ENCODE measurements around the gene DUS3L.

DUS3L gene

DNA sequence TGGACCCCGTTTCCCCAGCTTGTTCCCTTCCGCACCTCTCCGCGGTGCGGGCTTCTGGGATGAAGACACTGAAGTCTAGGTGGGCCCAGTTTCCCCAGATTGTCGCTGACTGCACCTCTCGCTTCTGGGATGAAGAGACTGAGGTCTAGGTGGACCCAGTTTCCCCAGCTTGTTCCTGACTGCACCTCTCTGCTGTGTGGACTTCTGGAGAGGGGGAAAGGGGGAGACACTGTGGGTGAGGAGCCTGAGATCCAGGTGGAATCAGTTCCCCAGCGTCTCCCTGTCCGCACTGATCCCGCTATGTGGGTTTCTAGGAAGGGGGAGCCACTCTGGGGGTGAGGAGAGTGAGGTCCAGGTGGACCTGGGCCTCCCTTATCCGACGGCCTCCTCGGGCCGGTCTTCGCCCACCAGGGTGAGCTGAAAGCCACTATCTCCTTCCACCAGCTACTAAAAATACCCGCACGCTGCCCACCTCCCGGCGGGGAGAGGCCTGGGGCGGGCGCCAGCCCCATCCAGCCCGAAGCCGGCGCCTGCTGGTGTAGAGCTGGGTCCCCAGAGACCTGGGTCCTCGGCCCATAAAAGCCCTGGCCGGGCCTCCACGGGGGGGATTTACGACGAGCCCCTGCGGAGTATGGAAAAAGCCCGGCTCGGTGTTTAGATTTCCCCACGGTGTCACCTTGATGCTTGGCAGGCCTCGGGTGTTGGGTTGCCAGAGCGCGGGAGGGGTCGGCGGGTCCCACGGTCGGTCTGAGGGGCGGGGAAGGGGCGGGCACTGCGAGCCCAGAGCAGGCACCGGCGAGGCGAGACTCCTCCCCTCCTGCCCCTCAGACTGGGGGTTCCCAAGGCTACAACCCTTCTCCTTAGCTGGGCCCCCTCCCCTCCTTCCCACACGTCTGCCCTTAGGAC lies 38.0 kb upstream of the DUS3L start:
- Histone ChIP-seq H3K36me3 (ENCODE audit: control insufficient read depth, insufficient read depth, low read length) (no peaks in the 10 kb centered on the region), H3K9me3 (ENCODE audit: control insufficient read depth, low read length) (no peaks in the 10 kb centered on the region), H3K4me1 (ENCODE audit: control insufficient read depth, insufficient read depth, low read length, poor library complexity, severe bottlenecking) (peaks cover 12% of the 10 kb centered on the region), H3K27ac (ENCODE audit: insufficient read depth, low read length, poor library complexity, severe bottlenecking) (peak overlapping the region; percentile 65), H3K4me3 (ENCODE audit: insufficient read depth, low read depth, low read length, poor library complexity, severe bottlenecking) (peak overlapping the region; percentile 42), H3K27me3 (replicated peaks; ENCODE audit: control insufficient read depth, insufficient read depth, low read length, poor library complexity, severe bottlenecking) (no peaks in the 10 kb centered on the region)
- peak in 1 of 3 donors; percentile 2 for DNase-seq

DNA sequence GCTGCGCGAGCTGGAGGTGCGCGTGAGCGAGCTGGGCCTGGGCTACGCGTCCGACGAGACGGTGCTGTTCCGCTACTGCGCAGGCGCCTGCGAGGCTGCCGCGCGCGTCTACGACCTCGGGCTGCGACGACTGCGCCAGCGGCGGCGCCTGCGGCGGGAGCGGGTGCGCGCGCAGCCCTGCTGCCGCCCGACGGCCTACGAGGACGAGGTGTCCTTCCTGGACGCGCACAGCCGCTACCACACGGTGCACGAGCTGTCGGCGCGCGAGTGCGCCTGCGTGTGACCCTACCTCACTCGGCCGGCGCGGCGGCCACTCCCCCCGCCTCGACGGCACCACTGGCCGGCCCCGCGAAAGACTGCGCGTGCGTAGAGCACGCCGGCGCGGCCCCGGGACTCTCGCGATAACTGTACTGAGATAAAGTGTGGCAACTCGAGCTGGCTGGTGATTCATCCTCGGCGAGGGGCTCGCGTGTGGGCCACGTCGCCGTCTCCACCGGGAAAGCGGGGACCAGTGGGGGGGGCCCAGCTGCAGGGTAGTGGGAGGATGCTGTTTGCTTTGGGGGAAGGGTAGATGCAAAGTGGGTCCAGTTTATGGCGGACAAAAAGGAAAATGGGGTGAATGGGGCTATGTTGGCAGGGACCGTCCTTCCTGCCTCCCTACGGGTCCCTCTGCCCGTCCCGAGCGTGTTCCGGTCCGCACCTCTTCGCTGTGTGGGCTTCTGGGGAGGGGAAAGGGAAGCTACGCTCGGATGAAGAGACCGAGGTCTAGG lies 37.1 kb upstream of the DUS3L start:
- Histone ChIP-seq H3K36me3 (ENCODE audit: control insufficient read depth, insufficient read depth, low read length) (no peaks in the 10 kb centered on the region), H3K27ac (ENCODE audit: insufficient read depth, low read length, poor library complexity, severe bottlenecking) (peak overlapping the region; percentile 65), H3K27me3 (replicated peaks; ENCODE audit: control insufficient read depth, insufficient read depth, low read length, poor library complexity, severe bottlenecking) (no peaks in the 10 kb centered on the region), H3K4me3 (ENCODE audit: insufficient read depth, low read depth, low read length, poor library complexity, severe bottlenecking) (peak overlapping the region; percentile 42), H3K9me3 (ENCODE audit: control insufficient read depth, low read length) (no peaks in the 10 kb centered on the region), H3K4me1 (ENCODE audit: control insufficient read depth, insufficient read depth, low read length, poor library complexity, severe bottlenecking) (peaks cover 12% of the 10 kb centered on the region)
- DNase-seq: peak; percentile 86 to 88 (median 88)

- no peak overlapping the region for H3K27ac ChIP-seq (ENCODE audit: insufficient read depth, low read length, poor library complexity, severe bottlenecking)
- DNase-seq: no peak
- H3K4me1 ChIP-seq (ENCODE audit: control insufficient read depth, insufficient read depth, low read length, poor library complexity, severe bottlenecking): peaks cover 12% of the 10 kb centered on the region
- H3K36me3 ChIP-seq (ENCODE audit: control insufficient read depth, insufficient read depth, low read length): no peaks in the 10 kb centered on the region
- peak overlapping the region; percentile 27 for H3K4me3 ChIP-seq (ENCODE audit: insufficient read depth, low read depth, low read length, poor library complexity, severe bottlenecking)
- no peaks in the 10 kb centered on the region for H3K27me3 ChIP-seq (replicated peaks; ENCODE audit: control insufficient read depth, insufficient read depth, low read length, poor library complexity, severe bottlenecking)
- H3K9me3 ChIP-seq (ENCODE audit: control insufficient read depth, low read length): no peaks in the 10 kb centered on the region
These were observed 36.5 kb upstream of the DUS3L start for GRCh38 chr19:5827342-5827890.

DNA sequence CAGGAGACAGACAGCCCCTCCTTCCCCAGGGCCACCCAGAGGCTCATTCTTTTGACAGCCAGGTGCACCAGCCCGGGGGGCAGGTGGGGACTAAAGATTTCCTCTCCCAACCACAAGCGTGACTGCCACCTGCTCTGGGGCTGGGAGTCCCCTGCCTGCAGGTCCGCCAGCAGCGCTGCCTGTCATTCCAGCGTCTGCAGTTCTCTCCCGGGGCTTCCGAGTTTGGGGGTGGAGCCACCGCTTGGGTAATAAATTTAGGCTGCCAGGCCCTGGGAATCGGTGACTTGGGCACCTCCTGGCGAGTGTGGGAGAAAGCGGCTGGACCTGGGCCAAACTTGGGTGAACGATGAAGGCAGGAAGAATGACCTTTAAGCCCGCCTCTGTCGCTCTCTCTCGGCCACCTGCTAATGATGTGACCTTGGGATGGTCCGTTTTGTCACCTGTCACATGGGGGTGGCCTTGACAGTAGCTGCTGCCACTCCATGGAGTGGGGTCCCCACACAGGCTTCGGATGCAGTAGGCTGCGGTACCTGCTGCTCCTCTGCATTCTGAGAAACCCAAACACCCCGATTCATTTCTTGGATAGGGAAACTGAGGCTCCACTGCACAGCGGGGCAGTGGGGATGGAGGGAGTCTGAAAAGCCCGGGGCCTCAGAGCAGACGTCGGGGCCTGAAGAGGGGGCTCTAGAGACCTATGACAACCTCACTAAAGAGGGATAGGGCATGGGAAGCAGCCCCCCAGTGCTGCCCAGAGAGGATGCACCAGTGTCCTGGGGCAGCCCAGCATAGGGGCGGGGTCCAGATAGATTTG lies 35.8 kb upstream of the DUS3L start:
- peaks cover 12% of the 10 kb centered on the region for H3K4me1 ChIP-seq (ENCODE audit: control insufficient read depth, insufficient read depth, low read length, poor library complexity, severe bottlenecking)
- no peak overlapping the region for H3K27ac ChIP-seq (ENCODE audit: insufficient read depth, low read length, poor library complexity, severe bottlenecking)
- no peaks in the 10 kb centered on the region for H3K36me3 ChIP-seq (ENCODE audit: control insufficient read depth, insufficient read depth, low read length)
- H3K27me3 ChIP-seq (replicated peaks; ENCODE audit: control insufficient read depth, insufficient read depth, low read length, poor library complexity, severe bottlenecking): no peaks in the 10 kb centered on the region
- H3K4me3 ChIP-seq (ENCODE audit: insufficient read depth, low read depth, low read length, poor library complexity, severe bottlenecking): no peak overlapping the region
- no peak for DNase-seq
- no peaks in the 10 kb centered on the region for H3K9me3 ChIP-seq (ENCODE audit: control insufficient read depth, low read length)

- H3K27ac ChIP-seq (ENCODE audit: insufficient read depth, low read length, poor library complexity, severe bottlenecking): no peak overlapping the region
- DNase-seq: no peak
- no peaks in the 10 kb centered on the region for H3K9me3 ChIP-seq (ENCODE audit: control insufficient read depth, low read length)
- no peak overlapping the region for H3K4me3 ChIP-seq (ENCODE audit: insufficient read depth, low read depth, low read length, poor library complexity, severe bottlenecking)
- no peaks in the 10 kb centered on the region for H3K36me3 ChIP-seq (ENCODE audit: control insufficient read depth, insufficient read depth, low read length)
- H3K27me3 ChIP-seq (replicated peaks; ENCODE audit: control insufficient read depth, insufficient read depth, low read length, poor library complexity, severe bottlenecking): no peaks in the 10 kb centered on the region
- H3K4me1 ChIP-seq (ENCODE audit: control insufficient read depth, insufficient read depth, low read length, poor library complexity, severe bottlenecking): peaks cover 12% of the 10 kb centered on the region
These were observed 34.2 kb upstream of the DUS3L start for GRCh38 chr19:5825178-5825577.

GRCh38 chr19:5824751-5825150 lies 33.8 kb upstream of the DUS3L start:
- Histone ChIP-seq H3K27me3 (replicated peaks; ENCODE audit: control insufficient read depth, insufficient read depth, low read length, poor library complexity, severe bottlenecking) (no peaks in the 10 kb centered on the region), H3K36me3 (ENCODE audit: control insufficient read depth, insufficient read depth, low read length) (no peaks in the 10 kb centered on the region), H3K4me3 (ENCODE audit: insufficient read depth, low read depth, low read length, poor library complexity, severe bottlenecking) (no peak overlapping the region), H3K27ac (ENCODE audit: insufficient read depth, low read length, poor library complexity, severe bottlenecking) (no peak overlapping the region), H3K9me3 (ENCODE audit: control insufficient read depth, low read length) (no peaks in the 10 kb centered on the region), H3K4me1 (ENCODE audit: control insufficient read depth, insufficient read depth, low read length, poor library complexity, severe bottlenecking) (peaks cover 12% of the 10 kb centered on the region)
- DNase-seq: no peak

GRCh38 chr19:5823579-5824281 lies 32.8 kb upstream of the DUS3L start:
- Histone ChIP-seq H3K4me3 (ENCODE audit: insufficient read depth, low read depth, low read length, poor library complexity, severe bottlenecking) (no peak overlapping the region), H3K4me1 (ENCODE audit: control insufficient read depth, insufficient read depth, low read length, poor library complexity, severe bottlenecking) (peaks cover 6% of the 10 kb centered on the region), H3K9me3 (ENCODE audit: control insufficient read depth, low read length) (no peaks in the 10 kb centered on the region), H3K27ac (ENCODE audit: insufficient read depth, low read length, poor library complexity, severe bottlenecking) (no peak overlapping the region), H3K27me3 (replicated peaks; ENCODE audit: control insufficient read depth, insufficient read depth, low read length, poor library complexity, severe bottlenecking) (no peaks in the 10 kb centered on the region), H3K36me3 (ENCODE audit: control insufficient read depth, insufficient read depth, low read length) (no peaks in the 10 kb centered on the region)
- no peak for DNase-seq

- no peak for DNase-seq
- no peak overlapping the region for H3K27ac ChIP-seq (ENCODE audit: insufficient read depth, low read length, poor library complexity, severe bottlenecking)
- H3K9me3 ChIP-seq (ENCODE audit: control insufficient read depth, low read length): no peaks in the 10 kb centered on the region
- H3K4me1 ChIP-seq (ENCODE audit: control insufficient read depth, insufficient read depth, low read length, poor library complexity, severe bottlenecking): no peaks in the 10 kb centered on the region
- H3K36me3 ChIP-seq (ENCODE audit: control insufficient read depth, insufficient read depth, low read length): no peaks in the 10 kb centered on the region
- H3K27me3 ChIP-seq (replicated peaks; ENCODE audit: control insufficient read depth, insufficient read depth, low read length, poor library complexity, severe bottlenecking): no peaks in the 10 kb centered on the region
- H3K4me3 ChIP-seq (ENCODE audit: insufficient read depth, low read depth, low read length, poor library complexity, severe bottlenecking): no peak overlapping the region
These were observed 31.4 kb upstream of the DUS3L start for GRCh38 chr19:5822181-5822844.

All from effector memory CD4-positive, alpha-beta T cell (primary cell).